GM19467 (cell line): ENCODE results near the gene AP2A1.
A peak's percentile ranks its signal among the peaks of the same experiment; 100 is the strongest.

ENCODE experiments used
- ATAC-seq: cut with Tn5 transposase; IDR thresholded peaks from one replicate; pipeline ENCODE4 v1.9.1; 2021; ENCODE audit warnings: mild to moderate bottlenecking, moderate library complexity; ENCODE audit not compliant: unreplicated experiment

The AP2A1 gene

GRCh38 chr19:49766007-49766929, 533 bp upstream of the AP2A1 start:
- ATAC-seq, result peak; percentile 93

- no peak for ATAC-seq
These were observed 580 bp downstream of the AP2A1 start for GRCh38 chr19:49767381-49767780.

- ATAC-seq, result no peak
These were observed 1.3 kb downstream of the AP2A1 start for GRCh38 chr19:49767967-49768581.

- ATAC-seq, result no peak
These were observed 3.7 kb downstream of the AP2A1 start for GRCh38 chr19:49770529-49770928.

- ATAC-seq, result no peak
These were observed 4.9 kb downstream of the AP2A1 start for GRCh38 chr19:49771674-49772139.

GRCh38 chr19:49772850-49773432, 6.1 kb downstream of the AP2A1 start:
- ATAC-seq, result no peak

- ATAC-seq, result no peak
These were observed 7.0 kb downstream of the AP2A1 start for GRCh38 chr19:49773663-49774350.

- ATAC-seq, result no peak
These were observed 8.2 kb downstream of the AP2A1 start for GRCh38 chr19:49774969-49775368.

GRCh38 chr19:49775742-49776370, 9.1 kb downstream of the AP2A1 start:
- ATAC-seq, result no peak

- no peak for ATAC-seq
These were observed 9.6 kb downstream of the AP2A1 start for GRCh38 chr19:49776371-49776764.

GRCh38 chr19:49779731-49780555, 13.1 kb downstream of the AP2A1 start:
- ATAC-seq, result no peak

- ATAC-seq, result no peak
These were observed 14.1 kb downstream of the AP2A1 start for GRCh38 chr19:49780861-49781260.

GRCh38 chr19:49781394-49781793, 14.6 kb downstream of the AP2A1 start:
- ATAC-seq, result no peak

GRCh38 chr19:49782515-49782914, 15.7 kb downstream of the AP2A1 start:
- ATAC-seq, result no peak

GRCh38 chr19:49786376-49786820, 19.6 kb downstream of the AP2A1 start:
- ATAC-seq, result no peak

GRCh38 chr19:49787746-49788145, 20.9 kb downstream of the AP2A1 start:
- no peak for ATAC-seq

GRCh38 chr19:49788857-49789256, 22.1 kb downstream of the AP2A1 start:
- ATAC-seq, result no peak

GRCh38 chr19:49790866-49791265, 24.1 kb downstream of the AP2A1 start:
- ATAC-seq, result no peak

GRCh38 chr19:49791776-49792445, 25.1 kb downstream of the AP2A1 start:
- no peak for ATAC-seq
